ENCODE results near the gene CAPS.

Gene CAPS

GRCh38 chr19:5934069-5934401 lies 20.0 kb downstream of the CAPS start:
- no peak for DNase-seq (ENCODE audit: low read depth in 2 of 2)

- no peak for DNase-seq (ENCODE audit: low read depth in 2 of 2)
These were observed 20.9 kb downstream of the CAPS start for GRCh38 chr19:5934774-5935472.

GRCh38 chr19:5935473-5936291 lies 21.6 kb downstream of the CAPS start:
- DNase-seq (ENCODE audit: low read depth in 2 of 2), result no peak

GRCh38 chr19:5936292-5936592 lies 22.2 kb downstream of the CAPS start:
- DNase-seq (ENCODE audit: low read depth in 2 of 2), result no peak

GRCh38 chr19:5937550-5937949 lies 23.5 kb downstream of the CAPS start:
- no peak for DNase-seq (ENCODE audit: low read depth in 2 of 2)

- DNase-seq (ENCODE audit: low read depth in 2 of 2), result no peak
These were observed 26.5 kb downstream of the CAPS start for GRCh38 chr19:5940260-5941208.

- DNase-seq (ENCODE audit: low read depth in 2 of 2), result no peak
These were observed 27.6 kb downstream of the CAPS start for GRCh38 chr19:5941673-5942072.

GRCh38 chr19:5943045-5943444 lies 29.0 kb downstream of the CAPS start:
- no peak for DNase-seq (ENCODE audit: low read depth in 2 of 2)

GRCh38 chr19:5943623-5944022 lies 29.6 kb downstream of the CAPS start:
- no peak for DNase-seq (ENCODE audit: low read depth in 2 of 2)

- no peak for DNase-seq (ENCODE audit: low read depth in 2 of 2)
These were observed 33.4 kb downstream of the CAPS start for GRCh38 chr19:5947435-5947834.

GRCh38 chr19:5948752-5949564 lies 34.9 kb downstream of the CAPS start:
- no peak for DNase-seq (ENCODE audit: low read depth in 2 of 2)

GRCh38 chr19:5949792-5950305 lies 35.8 kb downstream of the CAPS start:
- DNase-seq (ENCODE audit: low read depth in 2 of 2), result no peak

GRCh38 chr19:5950741-5951140 lies 36.7 kb downstream of the CAPS start:
- DNase-seq (ENCODE audit: low read depth in 2 of 2), result no peak

- DNase-seq (ENCODE audit: low read depth in 2 of 2), result no peak
These were observed 37.3 kb downstream of the CAPS start for GRCh38 chr19:5951338-5951861.

- DNase-seq (ENCODE audit: low read depth in 2 of 2), result no peak
These were observed 38.4 kb downstream of the CAPS start for GRCh38 chr19:5952193-5953029.

GRCh38 chr19:5953030-5953589 lies 39.1 kb downstream of the CAPS start:
- DNase-seq (ENCODE audit: low read depth in 2 of 2), result no peak

GRCh38 chr19:5953680-5954213 lies 39.7 kb downstream of the CAPS start:
- no peak for DNase-seq (ENCODE audit: low read depth in 2 of 2)

GRCh38 chr19:5954293-5954692 lies 40.2 kb downstream of the CAPS start:
- DNase-seq (ENCODE audit: low read depth in 2 of 2), result no peak

- DNase-seq (ENCODE audit: low read depth in 2 of 2), result no peak
These were observed 41.5 kb downstream of the CAPS start for GRCh38 chr19:5955636-5955935.

GRCh38 chr19:5956323-5956722 lies 42.3 kb downstream of the CAPS start:
- no peak for DNase-seq (ENCODE audit: low read depth in 2 of 2)

All from stimulated activated CD8-positive, alpha-beta memory T cell treated with anti-CD3 and anti-CD28 coated beads, Interleukin-7, amount 100 ng/mL, for 1 hour (primary cell).